ENCODE results near the gene TMEM37. TPM values are rescaled to one million over a fixed set of nuclear protein-coding genes. Genes with fewer than 3 reads are reported as not detected.

The TMEM37 gene
- total and polyA plus RNA-seq, 2 of the 13 experiments (the other 11 are each of a cell fraction or from before 2014, with no cell fraction given), result 37.7 to 115 TPM

GRCh38 chr2:119426801-119427395 is 4.8 kb upstream of the TMEM37 start (continued):
- no peak for TF ChIP-seq ZNF407 (CRISPR knock-in tag; IDR thresholded peaks at IDR 0.05; ENCODE audit: not compliant biosample characterization)
- peak; percentile 46 for TF ChIP-seq XRCC5 (optimal IDR thresholded peaks at IDR 0.05; ENCODE audit: low read length)
- no peak for TF ChIP-seq E2F2 (CRISPR knock-in tag; IDR thresholded peaks at IDR 0.05; ENCODE audit: borderline replicate concordance)
- TF ChIP-seq ARNTL (CRISPR knock-in tag; IDR thresholded peaks at IDR 0.05), result 0 out of 2 replicates have a peak, but pooled peaks have one; percentile 58
- TF ChIP-seq ZNF598 (CRISPR knock-in tag; IDR thresholded peaks at IDR 0.05; ENCODE audit: borderline replicate concordance), result peak; percentile 71; the same call in 1 of the 2 replicates
- 0 out of 2 replicates have a peak, but pooled peaks have one; percentile 18 for TF ChIP-seq SMAD3 (CRISPR knock-in tag; IDR thresholded peaks at IDR 0.05)
- TF ChIP-seq THAP11 (CRISPR knock-in tag; IDR thresholded peaks at IDR 0.05), result peak; percentile 71; the same call in 1 of the 2 replicates
- TF ChIP-seq PLRG1 (conservative IDR thresholded peaks at IDR 0.05), result no peak
- TF ChIP-seq HNF4A (CRISPR knock-in tag; IDR thresholded peaks at IDR 0.05), result peak; percentile 78
- peak; percentile 68 for TF ChIP-seq ZMYM3 (CRISPR knock-in tag; IDR thresholded peaks at IDR 0.05)
- 0 out of 2 replicates have a peak, but pooled peaks have one; percentile 11 for TF ChIP-seq HMG20B (CRISPR knock-in tag; conservative IDR thresholded peaks at IDR 0.05)
- TF ChIP-seq CREB3 (CRISPR knock-in tag; IDR thresholded peaks at IDR 0.05), result no peak
- TF ChIP-seq KAT8 (CRISPR knock-in tag; IDR thresholded peaks at IDR 0.05), result peak; percentile 39; the same call in 1 of the 2 replicates
- 0 out of 4 replicates have a peak, but pooled peaks of 1 of the 2 experiments have one; percentile 65 for TF ChIP-seq KLF16 (CRISPR knock-in tag; IDR thresholded peaks at IDR 0.05)
- TF ChIP-seq GATA4 (IDR thresholded peaks at IDR 0.05; ENCODE audit: borderline replicate concordance, low read depth), result no peak
- no peak for TF ChIP-seq RNF219 (CRISPR knock-in tag; IDR thresholded peaks at IDR 0.05)

Data from HepG2 (cell line).